K562 (cell line): ENCODE measurements around the gene OSCP1.

ENCODE experiments used
- ARHGAP35 ChIP-seq: fragments of 450-650 bp; IDR thresholded peaks from 2 replicates; pipeline ENCODE4 v1.6.1; 2018; ENCODE audit not compliant: partially characterized antibody
- CREB1 ChIP-seq, 2 experiments: sonication (generic) in 1 of 2; formaldehyde crosslinking in 1 of 2; IDR thresholded peaks; 2 replicates each; pipeline versions ENCODE4 v1.6.1 to v1.8.0; 2012 to 2022; ENCODE audit warnings: inconsistent platforms in 1 of 2, mild to moderate bottlenecking in 1 of 2, missing genetic modification reagents in 1 of 2, moderate library complexity in 1 of 2
- NRF1 ChIP-seq, 2 experiments: fragments of 450-650 bp; IDR thresholded peaks in 1 of 2; conservative IDR thresholded peaks in 1 of 2; 2 replicates each; pipeline ENCODE4 v1.6.1; 2014; ENCODE audit warnings: mild to moderate bottlenecking in 2 of 2
- POLR2A ChIP-seq: fragments of 450-650 bp; conservative IDR thresholded peaks from 2 replicates; pipeline ENCODE4 v1.6.1; 2016
- SIN3A ChIP-seq, 2 experiments: fragments of 150-350 bp in 1 of 2; IDR thresholded peaks; 2 replicates each; pipeline ENCODE4 v1.6.1; 2011 to 2016; ENCODE audit warnings: borderline replicate concordance in 2 of 2, low read depth in 2 of 2, low read length in 2 of 2, mild to moderate bottlenecking in 2 of 2, moderate library complexity in 2 of 2; ENCODE audit not compliant: control insufficient read depth in 1 of 2
- SNAPC5 ChIP-seq: fragments of 250-450 bp; sonication (Bioruptor Pico); IDR thresholded peaks from 2 replicates; pipeline ENCODE4 v1.8.0; 2021; ENCODE audit warnings: moderate library complexity, mild to moderate bottlenecking, inconsistent platforms
- ZNF121 ChIP-seq: sonication (generic); formaldehyde crosslinking; conservative IDR thresholded peaks from 2 replicates; pipeline ENCODE4 v1.8.0; 2022; ENCODE audit warnings: missing genetic modification reagents
- ZNF592 ChIP-seq: fragments of 450-650 bp; IDR thresholded peaks from 2 replicates; pipeline ENCODE4 v1.6.1; 2017; ENCODE audit warnings: antibody characterized with exemption, mild to moderate bottlenecking
- ZNF785 ChIP-seq: fragments of 250-450 bp; sonication (Bioruptor Pico); IDR thresholded peaks from 2 replicates; pipeline ENCODE4 v1.4.0; 2020; ENCODE audit warnings: mild to moderate bottlenecking

GRCh38 chr1:36396359-36396758 is 53.9 kb downstream of the OSCP1 start:
- TF ChIP-seq ARHGAP35 (no peak), SIN3A (IDR thresholded peaks at IDR 0.05; ENCODE audit: borderline replicate concordance in 2 of 2, control insufficient read depth in 1 of 2, low read depth in 2 of 2, low read length in 2 of 2) (no peak), ZNF785 (no peak), ZNF121 (no peak), CREB1 (IDR thresholded peaks at IDR 0.05) (no peak), CREB1 (CRISPR knock-in tag; IDR thresholded peaks at IDR 0.05) (no peak), POLR2A (no peak), NRF1 (conservative IDR thresholded peaks at IDR 0.05 in 1 of 2, IDR thresholded peaks at IDR 0.05 in 1 of 2) (no peak), ZNF592 (no peak), SNAPC5 (CRISPR knock-in tag) (no peak)
